SK-MEL-5 (cell line): ENCODE data around the gene YIPF1. TPM values are rescaled to one million over a fixed set of nuclear protein-coding genes. Genes with fewer than 3 reads are reported as not detected.
"Not testable (repeated sequence)": the region's sequence is repeated elsewhere in the genome, so short reads cannot be mapped to it uniquely, and the experiment has no call there.

Experiments used
- DNase-seq: peaks from one replicate; pipeline ENCODE4 v3.0.0-alpha.2; 2016; ENCODE audit warnings: low read depth, low spot score
- in situ Hi-C: cut with HindIII; loops from 2 replicates; pipeline ENCODE4 v1.10.0; 2016; ENCODE audit warnings: low sequenced_read_pairs, high pct_unique_total_duplicates, low pct_unique_long_range_greater_than_20kb
- total RNA-seq: library from RNA; depleted of rRNA; stranded (reverse); fragments of >200 nt; shearing (Covaris generic); gene quantifications from 2 replicates; pipeline ENCODE4 v1.2.3, GENCODE V29; 2014

YIPF1 gene
- total RNA-seq, 1 experiment from 2014 or later, result 37.5 TPM

- in situ Hi-C loops, result no loop called here
- DNase-seq, result no peak
These were observed 10.1 kb upstream of the YIPF1 start for GRCh38 chr1:53899708-53900107.

GRCh38 chr1:53899206-53899628, 9.6 kb upstream of the YIPF1 start:
- no peak for DNase-seq
- in situ Hi-C loops, result no loop called here

GRCh38 chr1:53896635-53897229, 7.1 kb upstream of the YIPF1 start:
- in situ Hi-C loops, result no loop called here
- DNase-seq, result peak; percentile 60

- in situ Hi-C loops, result no loop called here
- DNase-seq, result no peak
These were observed 5.8 kb upstream of the YIPF1 start for GRCh38 chr1:53895421-53895820.

- in situ Hi-C loops, result no loop called here
- no peak for DNase-seq
These were observed 5.0 kb upstream of the YIPF1 start for GRCh38 chr1:53894644-53895043.

DNA sequence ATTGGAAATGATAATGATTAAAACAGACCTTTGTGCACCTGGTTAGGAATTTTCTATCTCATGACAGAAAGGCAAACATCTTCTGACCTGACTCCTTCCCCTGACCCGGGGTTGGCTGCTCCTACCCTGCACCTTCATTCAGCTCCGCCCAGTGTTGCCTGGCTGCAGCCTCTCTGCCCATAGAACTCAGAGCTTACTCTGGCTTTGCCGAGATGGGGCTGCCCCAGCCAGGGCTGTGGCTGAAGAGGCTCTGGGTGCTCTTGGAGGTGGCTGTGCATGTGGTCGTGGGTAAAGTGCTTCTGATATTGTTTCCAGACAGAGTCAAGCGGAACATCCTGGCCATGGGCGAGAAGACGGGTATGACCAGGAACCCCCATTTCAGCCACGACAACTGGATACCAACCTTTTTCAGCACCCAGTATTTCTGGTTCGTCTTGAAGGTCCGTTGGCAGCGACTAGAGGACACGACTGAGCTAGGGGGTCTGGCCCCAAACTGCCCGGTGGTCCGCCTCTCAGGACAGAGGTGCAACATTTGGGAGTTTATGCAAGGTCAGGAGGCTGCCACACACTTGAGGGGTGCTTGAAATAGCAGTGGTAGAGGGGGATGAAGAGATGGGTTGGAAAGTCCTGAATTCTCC, 4.5 kb upstream of the YIPF1 start, which contains the start of gene DIO1:
Gene DIO1 (plus strand): TSS at position 189 of the 638 bp plus-strand sequence. CDS start 24 bp downstream, at position 213.
- no peak for DNase-seq
- in situ Hi-C loops, result no loop called here

GRCh38 chr1:53892911-53893310, 3.3 kb upstream of the YIPF1 start:
- no peak for DNase-seq
- in situ Hi-C loops, result no loop called here

- DNase-seq, result peak; percentile 9
- in situ Hi-C loops, result no loop called here
These were observed 2.1 kb upstream of the YIPF1 start for GRCh38 chr1:53891678-53892077.

DNA sequence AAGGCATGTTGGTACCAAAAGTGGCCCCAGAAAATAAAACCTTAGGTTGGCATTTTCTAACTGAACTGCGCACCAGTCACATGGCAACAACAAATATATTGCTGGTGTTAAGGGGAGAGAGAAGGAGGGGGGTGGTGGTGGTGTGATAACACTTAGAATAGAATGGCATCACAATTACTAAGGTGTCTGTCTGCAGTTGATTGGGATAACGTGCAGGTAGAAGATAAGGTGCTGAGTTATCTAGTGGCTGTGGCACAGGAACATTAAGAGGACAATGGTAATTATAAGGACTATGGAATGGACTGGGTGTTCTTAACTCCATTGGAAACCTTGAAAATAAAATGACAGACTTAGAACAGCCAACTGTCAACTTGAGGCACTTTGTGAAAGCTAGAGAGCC, 1.4 kb upstream of the YIPF1 start:
- DNase-seq, result no peak
- in situ Hi-C loops, result no loop called here

- in situ Hi-C loops, result no loop called here
These were observed 935 bp upstream of the YIPF1 start for GRCh38 chr1:53890522-53890941.

GRCh38 chr1:53888681-53889080, 916 bp downstream of the YIPF1 start:
- in situ Hi-C loops, result no loop called here
- DNase-seq, result no peak

More at GRCh38 chr1:53890522-53890941, 935 bp upstream of the YIPF1 start:
- no peak for DNase-seq

DNA sequence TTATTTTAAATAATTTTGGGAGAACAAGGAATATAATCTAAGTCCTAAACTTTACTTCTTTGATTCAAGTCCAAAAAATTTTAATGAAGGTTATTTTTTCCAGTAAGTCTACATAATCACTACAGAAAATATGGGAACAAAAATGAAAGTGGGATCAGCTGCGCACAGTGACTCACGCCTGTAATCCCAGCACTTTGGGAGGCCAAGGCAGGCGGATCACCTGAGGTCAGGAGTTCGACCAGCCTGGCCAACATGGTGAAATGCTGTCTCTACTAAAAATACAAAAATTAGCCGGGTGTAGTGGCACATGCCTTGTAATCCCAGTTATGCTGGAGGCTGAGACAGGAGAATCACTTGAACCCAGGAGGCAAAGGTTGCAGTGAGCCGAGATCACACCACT, 6.0 kb downstream of the YIPF1 start:
- in situ Hi-C loops, DNase-seq: not testable (repeated sequence)

GRCh38 chr1:53881853-53882252, 7.7 kb downstream of the YIPF1 start:
- DNase-seq, in situ Hi-C loops: not testable (repeated sequence)

DNA sequence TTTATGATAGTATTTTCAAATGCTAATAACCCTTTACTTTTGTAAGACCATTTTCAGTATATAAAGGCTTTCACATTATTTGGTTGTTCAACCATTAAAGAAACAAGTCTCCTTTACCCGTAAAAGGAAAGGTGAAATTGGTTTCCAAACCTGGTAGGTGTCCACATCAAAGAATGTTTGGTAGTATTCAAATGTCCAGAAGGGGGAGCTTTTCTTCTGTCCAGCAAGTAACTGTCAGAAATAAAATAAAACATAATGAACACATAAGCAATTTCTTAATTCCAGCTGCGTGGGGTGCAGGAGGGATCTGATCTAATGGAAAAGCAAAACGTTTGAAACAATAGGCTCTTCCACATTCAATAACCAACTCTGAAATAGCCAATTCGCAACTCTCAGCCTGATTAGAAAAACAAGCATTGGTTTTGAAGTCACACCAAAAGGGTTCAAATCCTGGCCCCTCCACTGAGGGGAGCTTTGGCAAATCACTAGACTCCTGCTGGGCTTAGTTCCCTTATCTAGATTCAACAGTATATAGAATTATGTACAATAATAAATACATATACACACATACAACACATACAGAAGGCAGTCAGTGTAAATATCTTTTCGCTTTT, 11.0 kb downstream of the YIPF1 start:
- DNase-seq, result peak; percentile 58
- in situ Hi-C loops, result no loop called here

GRCh38 chr1:53875150-53875549, 14.4 kb downstream of the YIPF1 start:
- in situ Hi-C loops, DNase-seq: not testable (repeated sequence)

GRCh38 chr1:53871773-53872484, 17.7 kb downstream of the YIPF1 start:
- in situ Hi-C loops, result no loop called here
- DNase-seq, result no peak

GRCh38 chr1:53871221-53871620, 18.4 kb downstream of the YIPF1 start:
- no peak for DNase-seq
- in situ Hi-C loops, result no loop called here

DNA sequence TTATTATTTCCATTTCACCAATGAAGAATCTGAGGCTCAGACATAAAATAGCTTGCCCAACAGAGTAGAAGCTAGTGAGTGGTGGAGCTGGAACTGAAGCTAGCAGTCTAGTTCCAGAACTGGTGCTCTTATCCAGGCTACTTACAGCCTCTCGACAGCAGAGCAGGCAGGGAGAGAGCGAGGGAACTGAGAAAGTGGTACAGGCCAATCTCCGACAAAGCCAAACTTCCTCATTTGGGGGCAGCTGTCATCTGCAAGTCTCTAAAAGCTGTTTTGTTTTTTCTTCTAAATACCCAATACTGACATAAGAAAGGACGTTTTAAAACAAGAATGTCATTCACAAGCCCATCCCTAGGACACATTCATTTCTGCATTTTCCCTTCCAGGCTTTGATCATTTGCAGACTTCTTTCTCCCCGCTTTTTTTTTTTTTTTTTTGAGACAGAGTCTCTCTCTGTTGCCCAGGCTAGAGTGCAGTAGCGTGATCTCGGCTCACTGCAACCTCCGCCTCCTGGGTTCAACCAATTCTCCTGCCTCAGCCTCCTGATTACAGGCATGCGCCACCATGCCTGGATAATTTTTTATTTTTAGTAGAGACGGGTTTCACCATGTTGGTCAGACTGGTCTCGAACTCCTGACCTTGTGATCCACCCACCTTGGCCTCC, 20.0 kb downstream of the YIPF1 start:
- DNase-seq, result no peak
- in situ Hi-C loops, result no loop called here
